NCI-H510A treated with DMSO at 0.1 percent for 48 hours (cell line): ENCODE data around the gene UST.

ENCODE experiments used
- DNase-seq: peaks from one replicate; lab custom pipeline; 2025; lab: John Stamatoyannopoulos, UW

UST gene

GRCh38 chr6:148803979-148804378 is 57.1 kb downstream of the UST start:
- peak; percentile 77 for DNase-seq

GRCh38 chr6:148805777-148806176 is 58.9 kb downstream of the UST start:
- peak; percentile 12 for DNase-seq

GRCh38 chr6:148807784-148808183 is 61.0 kb downstream of the UST start:
- DNase-seq = no peak

GRCh38 chr6:148808786-148809304 is 62.0 kb downstream of the UST start:
- DNase-seq = no peak

- no peak for DNase-seq
Observed at GRCh38 chr6:148811459-148811858, 64.6 kb downstream of the UST start.

- DNase-seq = no peak
Observed at GRCh38 chr6:148814082-148814790, 67.4 kb downstream of the UST start.

- DNase-seq = no peak
Observed at GRCh38 chr6:148814869-148815268, 68.0 kb downstream of the UST start.

GRCh38 chr6:148816117-148816516 is 69.3 kb downstream of the UST start:
- DNase-seq = no peak

GRCh38 chr6:148817689-148818088 is 70.9 kb downstream of the UST start:
- DNase-seq = no peak

- DNase-seq = no peak
Observed at GRCh38 chr6:148818939-148819575, 72.2 kb downstream of the UST start.

- DNase-seq = no peak
Observed at GRCh38 chr6:148819852-148820251, 73.0 kb downstream of the UST start.

GRCh38 chr6:148822819-148823218 is 76.0 kb downstream of the UST start:
- DNase-seq = no peak

GRCh38 chr6:148824291-148824690 is 77.5 kb downstream of the UST start:
- DNase-seq = no peak

- DNase-seq = no peak
Observed at GRCh38 chr6:148824960-148825359, 78.1 kb downstream of the UST start.

GRCh38 chr6:148825492-148825891 is 78.7 kb downstream of the UST start:
- DNase-seq = no peak

- no peak for DNase-seq
Observed at GRCh38 chr6:148827416-148828045, 80.7 kb downstream of the UST start.

- no peak for DNase-seq
Observed at GRCh38 chr6:148828047-148828446, 81.2 kb downstream of the UST start.

GRCh38 chr6:148829415-148830101 is 82.7 kb downstream of the UST start:
- no peak for DNase-seq

- no peak for DNase-seq
Observed at GRCh38 chr6:148830614-148831013, 83.8 kb downstream of the UST start.

GRCh38 chr6:148831064-148831463 is 84.2 kb downstream of the UST start:
- DNase-seq = no peak

- no peak for DNase-seq
Observed at GRCh38 chr6:148831531-148831930, 84.7 kb downstream of the UST start.

GRCh38 chr6:148835920-148836441 is 89.2 kb downstream of the UST start:
- no peak for DNase-seq
